Smooth muscle cell (in vitro differentiated cells): Measurements from ENCODE around the gene FSTL3. TPM values are rescaled to one million over a fixed set of nuclear protein-coding genes. Genes with fewer than 3 reads are reported as not detected.

ENCODE experiments used
- DNase-seq: peaks from one replicate; lab custom pipeline; 2025; ENCODE audit not compliant: unreplicated experiment; lab: John Stamatoyannopoulos, UW
- H2AFZ ChIP-seq: fragments of 200-600 bp; sonication (generic); 2 replicates; pipeline ENCODE4 v1.6.0; 2016; ENCODE audit warnings: antibody characterized with exemption, low read depth, mild to moderate bottlenecking
- H3F3A ChIP-seq: fragments of 200-600 bp; sonication (generic); 2 replicates; pipeline ENCODE4 v1.6.0; 2017; ENCODE audit warnings: antibody characterized with exemption, low read depth
- H3K27ac ChIP-seq: fragments of 200-600 bp; sonication (generic); 2 replicates; pipeline ENCODE4 v1.5.1; 2016; ENCODE audit warnings: low read depth, mild to moderate bottlenecking
- H3K27me3 ChIP-seq: fragments of 200-600 bp; sonication (generic); 2 replicates; pipeline ENCODE4 v1.6.1; 2016; ENCODE audit warnings: low read depth, mild to moderate bottlenecking
- H3K36me3 ChIP-seq: fragments of 200-600 bp; sonication (generic); 2 replicates; pipeline ENCODE4 v1.5.1; 2016; ENCODE audit warnings: low read depth
- H3K4me1 ChIP-seq: fragments of 200-600 bp; sonication (generic); 2 replicates; pipeline ENCODE4 v1.5.1; 2016; ENCODE audit warnings: low read depth
- H3K4me2 ChIP-seq: fragments of 200-600 bp; sonication (generic); 2 replicates; pipeline ENCODE4 v1.6.0; 2016; ENCODE audit warnings: mild to moderate bottlenecking
- H3K4me3 ChIP-seq: fragments of 200-600 bp; sonication (generic); 2 replicates; pipeline ENCODE4 v1.5.1; 2016; ENCODE audit warnings: mild to moderate bottlenecking
- H3K79me2 ChIP-seq: fragments of 200-600 bp; sonication (generic); 2 replicates; pipeline ENCODE4 v1.6.0; 2016; ENCODE audit warnings: low read depth, mild to moderate bottlenecking
- H3K9ac ChIP-seq: fragments of 200-600 bp; sonication (generic); 2 replicates; pipeline ENCODE4 v1.6.0; 2016; ENCODE audit warnings: low read depth
- H3K9me3 ChIP-seq: fragments of 200-600 bp; sonication (generic); replicated peaks from 2 replicates; pipeline ENCODE4 v1.5.1; 2016; ENCODE audit warnings: low read depth
- H4K20me1 ChIP-seq: fragments of 200-600 bp; sonication (generic); 2 replicates; pipeline ENCODE4 v1.6.0; 2016; ENCODE audit warnings: low read depth
- WGBS: methylation state at CpG from one replicate; pipeline ENCODE4 v1.1.7; 2016; ENCODE audit warnings: low lambda C conversion rate; 5-methylcytosine and 5-hydroxymethylcytosine counted together
- polyA plus RNA-seq: library from polyadenylated mRNA; unstranded; fragments of >200 nt; fragmentation: Nextera tagmentation; extraction: Ambion mirVana; gene quantifications from 2 replicates; pipeline ENCODE4 v1.2.1, GENCODE V29; 2016
- total RNA-seq: library from RNA; depleted of rRNA; stranded (reverse); fragments of >200 nt; gene quantifications from 2 replicates; pipeline ENCODE4 v1.2.3, GENCODE V29; 2014
- TF ChIP-seq, protein P1 (sequence below): fragments of 200-600 bp; sonication (generic); IDR thresholded peaks from 2 replicates; pipeline ENCODE4 v1.5.1; 2017; ENCODE audit warnings: borderline replicate concordance, mild to moderate bottlenecking, antibody characterized with exemption; ENCODE audit not compliant: insufficient read depth, poor library complexity, severe bottlenecking

The FSTL3 gene
- total and polyA plus RNA-seq, 2 experiments from 2014 or later: 132 to 172 TPM

DNA sequence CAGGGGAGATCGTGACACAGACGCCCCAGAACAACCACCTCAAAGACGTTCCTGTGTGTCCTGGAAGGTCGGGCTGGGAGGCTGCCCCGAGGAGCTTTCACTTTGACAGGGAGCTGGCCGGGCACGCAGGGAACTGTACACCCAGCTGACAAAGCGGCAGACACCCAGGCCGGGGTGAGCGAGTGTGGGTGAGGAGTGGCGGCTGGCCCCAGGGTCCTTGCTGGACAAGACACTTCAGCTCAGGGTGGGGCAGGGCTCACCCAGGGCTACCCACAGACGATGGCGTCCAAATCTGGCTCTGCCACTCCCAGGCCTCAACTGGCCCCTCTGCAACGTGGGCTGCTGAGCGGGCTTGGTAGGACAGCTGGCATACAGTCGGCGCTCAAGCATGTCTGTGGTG is 34.5 kb upstream of the FSTL3 start:
- H3K4me2 ChIP-seq: no peak overlapping the region
- H3K27me3 ChIP-seq: no peaks in the 10 kb centered on the region
- H4K20me1 ChIP-seq: no peaks in the 10 kb centered on the region
- no peaks in the 10 kb centered on the region for H3K36me3 ChIP-seq
- H3K27ac ChIP-seq: no peak overlapping the region
- DNase-seq: no peak
- H3K79me2 ChIP-seq: no peaks in the 10 kb centered on the region
- no peaks in the 10 kb centered on the region for H3K4me1 ChIP-seq
- no peaks in the 10 kb centered on the region for H3F3A ChIP-seq
- no peaks in the 10 kb centered on the region for H3K9me3 ChIP-seq
- TF ChIP-seq, protein P1, sequence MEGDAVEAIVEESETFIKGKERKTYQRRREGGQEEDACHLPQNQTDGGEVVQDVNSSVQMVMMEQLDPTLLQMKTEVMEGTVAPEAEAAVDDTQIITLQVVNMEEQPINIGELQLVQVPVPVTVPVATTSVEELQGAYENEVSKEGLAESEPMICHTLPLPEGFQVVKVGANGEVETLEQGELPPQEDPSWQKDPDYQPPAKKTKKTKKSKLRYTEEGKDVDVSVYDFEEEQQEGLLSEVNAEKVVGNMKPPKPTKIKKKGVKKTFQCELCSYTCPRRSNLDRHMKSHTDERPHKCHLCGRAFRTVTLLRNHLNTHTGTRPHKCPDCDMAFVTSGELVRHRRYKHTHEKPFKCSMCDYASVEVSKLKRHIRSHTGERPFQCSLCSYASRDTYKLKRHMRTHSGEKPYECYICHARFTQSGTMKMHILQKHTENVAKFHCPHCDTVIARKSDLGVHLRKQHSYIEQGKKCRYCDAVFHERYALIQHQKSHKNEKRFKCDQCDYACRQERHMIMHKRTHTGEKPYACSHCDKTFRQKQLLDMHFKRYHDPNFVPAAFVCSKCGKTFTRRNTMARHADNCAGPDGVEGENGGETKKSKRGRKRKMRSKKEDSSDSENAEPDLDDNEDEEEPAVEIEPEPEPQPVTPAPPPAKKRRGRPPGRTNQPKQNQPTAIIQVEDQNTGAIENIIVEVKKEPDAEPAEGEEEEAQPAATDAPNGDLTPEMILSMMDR: no peak
- no peak overlapping the region for H3K9ac ChIP-seq
- H3K4me3 ChIP-seq: no peak overlapping the region
- no peak overlapping the region for H2AFZ ChIP-seq
- 89% methylated on average over 17 of the region's 17 CpGs for WGBS

DNA sequence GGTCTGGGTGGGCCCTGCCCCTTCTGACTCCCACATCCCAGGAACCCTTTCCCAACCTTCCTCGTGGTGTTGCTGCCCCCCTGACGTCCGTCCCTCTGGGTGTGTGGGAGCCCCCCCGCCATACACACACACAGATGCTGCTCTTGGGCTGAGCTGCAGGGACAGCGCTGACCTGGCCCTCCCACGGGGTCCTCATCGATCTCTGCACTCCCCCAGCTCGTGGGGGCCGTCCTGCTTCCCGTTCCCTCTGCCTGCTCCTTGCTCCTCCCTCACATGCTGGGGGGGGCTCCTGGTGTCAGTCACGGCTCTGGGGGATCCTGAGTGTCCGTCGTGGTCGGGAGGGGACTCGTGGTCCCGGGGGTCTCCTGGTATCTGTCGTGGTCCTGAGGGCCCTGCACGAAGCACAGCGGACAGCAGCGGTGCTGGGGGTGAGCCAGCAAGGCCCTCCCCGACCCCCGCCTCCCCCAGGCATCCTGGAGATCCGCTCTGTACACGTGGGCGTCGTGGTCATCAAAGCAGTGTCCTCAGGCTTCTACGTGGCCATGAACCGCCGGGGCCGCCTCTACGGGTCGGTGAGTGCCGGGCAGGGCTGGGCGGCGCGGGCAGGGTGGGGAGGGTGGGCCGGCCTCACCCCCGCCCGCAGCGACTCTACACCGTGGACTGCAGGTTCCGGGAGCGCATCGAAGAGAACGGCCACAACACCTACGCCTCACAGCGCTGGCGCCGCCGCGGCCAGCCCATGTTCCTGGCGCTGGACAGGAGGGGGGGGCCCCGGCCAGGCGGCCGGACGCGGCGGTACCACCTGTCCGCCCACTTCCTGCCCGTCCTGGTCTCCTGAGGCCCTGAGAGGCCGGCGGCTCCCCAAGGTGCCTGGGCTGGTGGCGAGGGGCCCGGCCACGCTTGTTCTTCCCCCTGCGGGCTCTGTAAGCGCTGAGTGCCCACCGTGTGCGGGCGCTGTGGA is 33.1 kb upstream of the FSTL3 start:
- Histone ChIP-seq H3K9me3 (no peaks in the 10 kb centered on the region), H3K36me3 (no peaks in the 10 kb centered on the region), H3K9ac (no peak overlapping the region), H3K4me2 (no peak overlapping the region), H4K20me1 (no peaks in the 10 kb centered on the region), H2AFZ (no peak overlapping the region), H3K4me3 (no peak overlapping the region), H3K4me1 (no peaks in the 10 kb centered on the region), H3K27me3 (no peaks in the 10 kb centered on the region), H3F3A (no peaks in the 10 kb centered on the region), H3K79me2 (no peaks in the 10 kb centered on the region), H3K27ac (no peak overlapping the region)
- 96% methylated on average over 34 of the region's 70 CpGs for WGBS
- TF ChIP-seq, protein P1: no peak
- DNase-seq: no peak

DNA sequence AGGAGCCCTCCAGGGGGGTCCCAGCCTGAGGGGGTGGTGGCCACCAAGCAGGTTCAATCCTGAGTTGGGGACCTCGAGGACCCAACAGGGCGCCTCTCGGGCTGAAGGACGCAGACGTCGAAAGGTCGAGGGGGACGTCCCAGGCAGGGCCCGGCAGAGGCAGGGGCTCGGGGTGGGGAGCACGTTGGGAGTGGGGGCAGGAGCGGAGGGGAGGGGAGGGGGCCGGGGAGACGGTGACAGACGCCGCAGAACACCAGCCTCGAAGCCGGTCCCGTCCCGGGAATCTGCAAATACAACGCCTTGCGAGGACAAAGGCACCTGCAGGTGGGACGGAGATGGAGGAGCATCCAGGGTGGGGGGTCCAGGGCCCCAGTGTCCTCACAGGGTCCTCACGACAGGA is 32.5 kb upstream of the FSTL3 start:
- no peaks in the 10 kb centered on the region for H3K9me3 ChIP-seq
- TF ChIP-seq, protein P1: no peak
- H3K4me3 ChIP-seq: no peak overlapping the region
- H2AFZ ChIP-seq: no peak overlapping the region
- H3K9ac ChIP-seq: no peak overlapping the region
- H3K4me2 ChIP-seq: no peak overlapping the region
- H4K20me1 ChIP-seq: peaks cover 4% of the 10 kb centered on the region
- WGBS: 94% methylated on average over 10 of the region's 24 CpGs
- H3K27ac ChIP-seq: no peak overlapping the region
- no peaks in the 10 kb centered on the region for H3F3A ChIP-seq
- H3K4me1 ChIP-seq: no peaks in the 10 kb centered on the region
- no peaks in the 10 kb centered on the region for H3K36me3 ChIP-seq
- H3K79me2 ChIP-seq: no peaks in the 10 kb centered on the region
- no peaks in the 10 kb centered on the region for H3K27me3 ChIP-seq
- DNase-seq: no peak
